GM12878 (cell line): ENCODE results near the gene FBXW7. TPM values are rescaled to one million over a fixed set of nuclear protein-coding genes. Genes with fewer than 3 reads are reported as not detected.

ENCODE experiments used
- ATAC-seq: fragments of 200-7000 bp; cut with Tn5 transposase; 3 replicates; pipeline ENCODE4 v1.9.1; 2020; ENCODE audit warnings: mild to moderate bottlenecking, moderate library complexity
- BruUV-seq: library from RNA; stranded (reverse); fragments of 400-500 nt; replicated peaks from 2 replicates; lab custom pipeline; 2021; lab: Mats Ljungman, UMichigan
- CTCF ChIA-PET: fragments of 300-600 bp; sonication (Branson Sonifier 250); formaldehyde crosslinking; extraction: SDS; loops from one replicate; lab custom pipeline; 2021; ENCODE audit warnings: inconsistent platforms; lab: Yijun Ruan, JAX
- POLR2A ChIA-PET: fragments of 350-600 bp; formaldehyde crosslinking; extraction: SDS; loops from one replicate; lab custom pipeline; 2021; ENCODE audit warnings: inconsistent platforms; lab: Charles Lee
- RAD21 ChIA-PET: fragments of 300-600 bp; sonication (Branson Sonifier 250); formaldehyde crosslinking; loops from one replicate; lab custom pipeline; 2023; ENCODE audit warnings: antibody characterized with exemption; ENCODE audit not compliant: unreplicated experiment; lab: Charles Lee
- SMC1A ChIA-PET: fragments of 300-600 bp; sonication (Branson Sonifier 250); formaldehyde crosslinking; loops from one replicate; lab custom pipeline; 2023; ENCODE audit not compliant: unreplicated experiment, uncharacterized antibody; lab: Charles Lee
- DNase-seq: peaks from one replicate; pipeline ENCODE4 v3.0.0-alpha.2; 2011; ENCODE audit warnings: low read depth, low spot score
- FAIRE-seq: peaks from 3 replicates; lab custom pipeline; 2011; peaks lifted over from hg19 to GRCh38; lab: Jason Lieb, UNC
- H2AFZ ChIP-seq: 2 replicates; pipeline ENCODE4 v1.6.0; 2011; ENCODE audit warnings: low read depth, low read length, control low read depth; ENCODE audit not compliant: control insufficient read depth
- H3K27ac ChIP-seq: 2 replicates; pipeline ENCODE4 v1.5.1; 2011; ENCODE audit warnings: control low read depth; ENCODE audit not compliant: control insufficient read depth, insufficient read depth
- H3K27me3 ChIP-seq, 2 experiments: replicated peaks in 1 of 2; 2 replicates each; pipeline versions ENCODE4 v1.6.0 to v1.6.1; 2011; ENCODE audit warnings: low read length in 1 of 2; ENCODE audit not compliant: control insufficient read depth in 2 of 2, insufficient read depth in 2 of 2
- H3K36me3 ChIP-seq, 2 experiments: 2 replicates each; pipeline ENCODE4 v1.5.1; 2011; ENCODE audit warnings: low read length in 1 of 2; ENCODE audit not compliant: control insufficient read depth in 2 of 2, insufficient read depth in 2 of 2
- H3K4me1 ChIP-seq: 2 replicates; pipeline ENCODE4 v1.6.1; 2011; ENCODE audit warnings: mild to moderate bottlenecking, low read length, moderate library complexity, mixed read lengths; ENCODE audit not compliant: control insufficient read depth, insufficient read depth
- H3K4me2 ChIP-seq: 2 replicates; pipeline ENCODE4 v1.6.0; 2011; ENCODE audit warnings: control low read depth; ENCODE audit not compliant: control insufficient read depth, insufficient read depth
- H3K4me3 ChIP-seq: fragments of 200-600 bp; sonication (generic); 2 replicates; pipeline ENCODE4 v1.5.1; 2016
- H3K79me2 ChIP-seq: 2 replicates; pipeline ENCODE4 v1.6.0; 2011; ENCODE audit warnings: low read length; ENCODE audit not compliant: control insufficient read depth, insufficient read depth
- H3K9ac ChIP-seq: 2 replicates; pipeline ENCODE4 v1.8.0; 2011; ENCODE audit warnings: low read length, control low read depth, mixed read lengths; ENCODE audit not compliant: control insufficient read depth, insufficient read depth
- H3K9me3 ChIP-seq: replicated peaks from 3 replicates; pipeline ENCODE4 v1.5.1; 2011; ENCODE audit warnings: mild to moderate bottlenecking, low read length; ENCODE audit not compliant: control insufficient read depth, insufficient read depth
- H4K20me1 ChIP-seq: 2 replicates; pipeline ENCODE4 v1.6.0; 2011; ENCODE audit not compliant: control insufficient read depth, insufficient read depth
- ETV6 ChIP-seq, 2 experiments: fragments of 450-650 bp in 1 of 2; IDR thresholded peaks in 1 of 2; conservative IDR thresholded peaks in 1 of 2; 2 replicates each; pipeline ENCODE4 v1.6.1; 2014; ENCODE audit warnings: antibody characterized with exemption in 1 of 2, borderline replicate concordance in 1 of 2, low read depth in 1 of 2, mild to moderate bottlenecking in 1 of 2, moderate library complexity in 1 of 2
- MAX ChIP-seq: IDR thresholded peaks from 2 replicates; pipeline ENCODE4 v1.6.1; 2012; ENCODE audit warnings: low read depth, low read length, improper control_type of control experiment
- ZBTB40 ChIP-seq: fragments of 450-650 bp; IDR thresholded peaks from 2 replicates; pipeline ENCODE4 v1.6.1; 2016; ENCODE audit warnings: mild to moderate bottlenecking, moderate library complexity, borderline replicate concordance
- ZNF592 ChIP-seq: fragments of 450-650 bp; IDR thresholded peaks from 2 replicates; pipeline ENCODE4 v1.6.1; 2017; ENCODE audit warnings: mild to moderate bottlenecking, moderate library complexity
- WGBS: methylation state at CpG from one replicate; pipeline ENCODE4 v1.1.6; 2016; ENCODE audit warnings: low lambda C conversion rate; ENCODE audit not compliant: insufficient replicate concordance, insufficient coverage; ENCODE audit errors: missing lambda C conversion rate; 5-methylcytosine and 5-hydroxymethylcytosine counted together
- in situ Hi-C: fragments of 300-500 bp; cut with MboI; formaldehyde crosslinking; loops from 9 replicates; pipeline ENCODE4 v1.14.3; 2018; ENCODE audit warnings: mixed read lengths
- intact Hi-C: fragments of 100-400 bp; cut with micrococcal nuclease; formaldehyde crosslinking; loops from one replicate; pipeline ENCODE4 v1.14.2; 2022; ENCODE audit not compliant: unreplicated experiment
- polyA plus RNA-seq, 11 experiments: library from polyadenylated mRNA; depleted of rRNA in 4 of 11; unstranded in 6 of 11; stranded (reverse) in 5 of 11; fragments of >200 nt; fragmentation: Nextera tagmentation in 4 of 11; fragmentation: Illumina TruSeq in 1 of 11; extraction: Ambion mirVana in 4 of 11; extraction: Trizol in 1 of 11; gene quantifications; 1 replicate in 1 of 11; 2 replicates in 10 of 11; pipeline versions ENCODE4 v1.2.1 to v1.2.3, GENCODE V29; 2011 to 2016; ENCODE audit warnings: inconsistent platforms in 2 of 11, missing spikeins in 2 of 11, low read depth in 1 of 11
- total RNA-seq, 4 experiments: library from RNA; depleted of rRNA in 3 of 4; stranded (reverse); fragments of >200 nt in 3 of 4; fragmentation: Illumina TruSeq in 1 of 4; extraction: Trizol in 1 of 4; gene quantifications; 2 replicates each; pipeline versions ENCODE4 v1.2.1 to v1.2.3, GENCODE V29; 2013 to 2021

The FBXW7 gene
- total and polyA plus RNA-seq, 10 of the 15 experiments (the other 5 are each of a cell fraction or from before 2014, with no cell fraction given), result 35.8 to 118 (median 47.2) TPM

GRCh38 chr4:152508818-152509217, 27.1 kb downstream of the FBXW7 start:
- no peak for FAIRE-seq
- Histone ChIP-seq H3K4me2 (no peak overlapping the region), H2AFZ (no peak overlapping the region), H4K20me1 (no peaks in the 10 kb centered on the region), H3K4me3 (no peak overlapping the region), H3K27ac (peak overlapping the region; percentile 0; the same call in 1 of the 2 replicates), H3K9ac (no peak overlapping the region), H3K9me3 (no peaks in the 10 kb centered on the region; the same call in 1 of the 3 replicates), H3K79me2 (peaks cover 95% of the 10 kb centered on the region), H3K4me1 (peaks cover 24% of the 10 kb centered on the region), H3K27me3 (no peaks in the 10 kb centered on the region), H3K36me3 (peaks cover 3 to 15% of the 10 kb centered on the region in 2 experiments; a peak in 3 of 4 replicates)
- TF ChIP-seq MAX, result no peak
- TF ChIP-seq ZNF592, result no peak
- TF ChIP-seq ZBTB40, result no peak
- TF ChIP-seq ETV6 (conservative IDR thresholded peaks at IDR 0.05 in 1 of 2, IDR thresholded peaks at IDR 0.05 in 1 of 2; ENCODE audit: borderline replicate concordance in 1 of 2, low read depth in 1 of 2), result no peak
- ChIA-PET SMC1A (interaction anchor here (0.8 to 1.1 kb wide), 2 partner anchors 48 to 227 kb away, joined by 3 to 4 read pairs; no protein-coding TSS in a partner anchor), POLR2A (interaction anchor here (1.5 kb wide), 2 partner anchors 7 to 27 kb away, joined by 3 to 7 read pairs; partner anchors contain the start of gene FBXW7), CTCF (no interaction called here), RAD21 (interaction anchor here (1.3 to 1.5 kb wide), 2 partner anchors 10 to 28 kb away, joined by 3 to 8 read pairs; partner anchors contain the start of gene FBXW7)
- ATAC-seq, result no peak
- no TSS peak for BruUV-seq
- 93% methylated on average over 2 of the region's 2 CpGs for WGBS
- intact Hi-C loops, result no loop called here
- no peak for DNase-seq
- in situ Hi-C loops, result loop anchor here (5.0 kb wide), 2 partner anchors 133 to 223 kb away; no protein-coding TSS in a partner anchor
